ENCODE measurements around the gene CBR4.
A peak's percentile ranks its signal among the peaks of the same experiment; 100 is the strongest.
"Not testable (repeated sequence)": the region's sequence is repeated elsewhere in the genome, so short reads cannot be mapped to it uniquely, and the experiment has no call there.

CBR4 gene

DNA sequence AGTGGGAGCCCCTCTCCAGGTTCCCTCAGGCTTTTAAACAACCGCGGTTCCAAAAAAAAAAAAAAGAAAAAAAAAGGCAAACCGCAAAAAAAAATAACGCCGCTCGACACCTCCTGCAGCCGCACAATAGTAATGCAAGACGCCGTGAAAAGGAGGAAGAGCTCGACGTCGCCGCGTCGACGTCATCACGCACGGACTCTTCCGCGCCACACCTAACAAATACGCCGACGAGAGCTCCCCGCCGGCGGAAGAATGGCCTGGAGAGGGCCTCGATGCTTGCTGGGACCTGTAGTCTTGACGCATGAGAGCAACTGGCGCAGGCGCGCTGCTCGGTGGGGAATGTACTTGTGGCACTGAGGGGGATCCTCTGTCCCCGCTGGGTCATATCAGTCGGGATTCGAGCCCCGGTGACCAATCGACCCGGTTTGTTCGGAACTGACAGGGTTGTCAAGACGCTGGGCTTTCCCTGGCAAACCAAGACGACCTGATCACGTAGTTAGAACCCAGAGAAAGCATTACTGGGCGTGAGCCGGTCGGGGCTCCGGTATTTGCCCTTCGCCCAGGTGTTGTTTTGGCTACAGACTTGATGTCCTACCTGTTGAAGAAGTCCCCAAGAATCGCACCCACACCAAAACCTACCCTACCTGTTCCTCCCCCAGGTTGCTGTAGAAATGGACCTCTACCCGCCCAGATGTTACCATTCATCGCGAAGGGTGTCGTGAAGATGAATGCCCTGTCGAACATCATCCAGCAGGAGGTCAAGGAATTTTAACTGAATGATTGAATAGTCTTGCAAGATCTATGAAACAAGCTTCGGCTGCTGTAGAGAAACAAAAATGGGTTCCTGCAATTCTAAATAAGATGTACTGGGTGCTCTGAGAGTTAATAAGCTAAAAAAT, at the start of gene CBR4:
CBR4 (minus strand) TSS at position 131 of the 899 bp plus-strand sequence. CDS start 166 bp downstream, outside the sequence.
- DNase-seq (ENCODE audit: low spot score) (peak; percentile 92), FAIRE-seq (peak; percentile 5)

DNA sequence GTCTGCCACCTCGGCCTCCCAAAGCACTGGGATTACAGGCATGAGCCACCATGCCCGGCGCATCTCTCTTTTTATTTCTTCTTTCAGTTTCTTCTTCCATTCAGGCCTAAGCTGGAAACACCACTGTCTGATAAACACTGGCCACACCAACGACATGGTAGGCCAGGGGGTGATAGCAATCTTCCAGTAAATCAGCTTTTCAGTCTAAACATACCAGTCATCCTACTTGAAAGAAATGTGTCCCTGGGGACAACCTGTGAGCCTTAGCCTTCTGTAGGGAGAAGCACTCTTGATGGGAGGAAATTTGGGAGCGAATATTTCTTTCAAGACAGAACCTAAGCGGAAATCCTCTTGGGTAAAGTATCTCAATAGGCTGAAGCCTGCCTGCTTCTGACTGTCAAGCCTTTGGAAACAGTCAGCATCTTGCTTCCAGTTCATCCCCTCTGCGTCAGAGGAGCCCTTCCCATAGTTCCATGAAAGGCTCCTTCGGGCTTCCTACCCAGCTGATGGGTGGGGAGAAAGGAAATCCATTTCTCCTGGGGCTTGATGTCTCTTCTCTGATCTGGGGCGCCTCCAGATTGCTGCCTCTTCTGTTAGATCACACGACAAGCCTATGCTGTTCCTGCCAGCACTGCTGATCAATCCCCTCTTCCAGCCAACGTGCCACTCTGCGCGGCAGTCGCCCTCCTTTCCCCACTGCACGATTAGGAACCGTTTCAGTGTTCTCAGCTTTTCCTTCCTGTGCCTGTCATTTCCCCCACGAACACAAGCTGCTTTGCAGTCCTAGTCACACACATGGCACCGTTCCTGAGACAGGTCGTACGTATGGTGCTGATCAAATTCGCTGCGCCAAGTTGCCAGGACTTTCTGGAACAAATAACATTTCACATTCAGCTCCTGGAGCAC, 49.5 kb upstream of the CBR4 start:
- FAIRE-seq (no peak), DNase-seq (ENCODE audit: low spot score) (no peak)

DNA sequence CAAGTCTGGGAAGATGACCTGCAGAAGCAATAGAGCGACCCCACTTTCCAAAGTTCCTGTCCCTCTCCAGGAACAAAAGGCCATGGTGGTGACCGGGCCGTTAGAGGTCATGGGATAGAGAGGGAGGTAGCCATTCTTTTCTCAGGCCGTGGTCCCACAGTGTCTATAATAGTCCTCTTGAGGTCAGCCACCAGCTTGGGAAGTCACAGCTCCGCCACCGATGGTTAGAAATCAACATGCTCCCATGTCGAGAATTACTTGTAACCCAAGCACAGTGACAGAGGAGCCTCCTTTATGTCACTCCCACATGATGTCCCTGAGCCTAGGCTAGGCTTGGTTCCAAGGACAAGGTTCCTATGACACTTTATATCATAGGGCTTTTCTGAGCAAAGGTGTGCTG, 48.3 kb upstream of the CBR4 start:
- DNase-seq (ENCODE audit: low spot score) (no peak), FAIRE-seq (no peak)

DNA sequence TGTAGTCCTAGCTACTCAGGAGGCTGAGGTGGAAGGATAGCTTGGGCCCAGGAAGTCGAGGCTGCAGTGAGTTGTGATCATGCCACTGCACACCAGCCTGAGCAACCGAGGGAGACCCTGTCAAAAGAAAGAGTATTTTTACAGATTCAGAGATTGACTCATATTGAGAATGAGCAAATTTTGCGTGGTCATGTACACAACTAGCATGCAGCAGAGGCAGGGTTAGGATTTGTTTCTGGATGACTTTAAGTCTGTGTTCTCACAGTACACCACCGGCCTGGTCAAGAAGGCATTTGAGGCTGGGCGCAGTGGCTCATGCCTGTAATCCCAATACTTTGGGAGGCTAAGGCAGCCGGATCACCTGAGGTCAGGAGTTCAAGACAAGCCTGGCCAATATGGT, 44.8 kb upstream of the CBR4 start:
- DNase-seq (ENCODE audit: low spot score) (no peak), FAIRE-seq (no peak)

DNA sequence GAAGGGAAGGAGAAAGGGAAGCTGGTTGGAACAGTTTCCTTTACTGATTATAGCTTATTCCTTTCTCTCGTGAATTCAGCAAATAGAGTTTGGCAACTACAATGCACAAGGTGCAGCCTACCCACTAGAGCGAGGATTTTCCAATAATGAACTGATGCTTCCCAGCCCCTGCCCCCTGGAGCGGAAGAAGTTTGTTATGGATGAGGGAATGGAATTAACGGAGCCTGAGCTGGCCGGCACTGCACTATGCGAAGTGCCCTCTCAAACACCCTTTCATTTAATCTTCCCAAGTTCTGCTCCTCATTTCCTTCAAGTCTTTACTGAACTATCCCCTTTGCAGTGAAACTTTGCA, 42.5 kb upstream of the CBR4 start:
- FAIRE-seq: no peak
- DNase-seq (ENCODE audit: low spot score): no peak

DNA sequence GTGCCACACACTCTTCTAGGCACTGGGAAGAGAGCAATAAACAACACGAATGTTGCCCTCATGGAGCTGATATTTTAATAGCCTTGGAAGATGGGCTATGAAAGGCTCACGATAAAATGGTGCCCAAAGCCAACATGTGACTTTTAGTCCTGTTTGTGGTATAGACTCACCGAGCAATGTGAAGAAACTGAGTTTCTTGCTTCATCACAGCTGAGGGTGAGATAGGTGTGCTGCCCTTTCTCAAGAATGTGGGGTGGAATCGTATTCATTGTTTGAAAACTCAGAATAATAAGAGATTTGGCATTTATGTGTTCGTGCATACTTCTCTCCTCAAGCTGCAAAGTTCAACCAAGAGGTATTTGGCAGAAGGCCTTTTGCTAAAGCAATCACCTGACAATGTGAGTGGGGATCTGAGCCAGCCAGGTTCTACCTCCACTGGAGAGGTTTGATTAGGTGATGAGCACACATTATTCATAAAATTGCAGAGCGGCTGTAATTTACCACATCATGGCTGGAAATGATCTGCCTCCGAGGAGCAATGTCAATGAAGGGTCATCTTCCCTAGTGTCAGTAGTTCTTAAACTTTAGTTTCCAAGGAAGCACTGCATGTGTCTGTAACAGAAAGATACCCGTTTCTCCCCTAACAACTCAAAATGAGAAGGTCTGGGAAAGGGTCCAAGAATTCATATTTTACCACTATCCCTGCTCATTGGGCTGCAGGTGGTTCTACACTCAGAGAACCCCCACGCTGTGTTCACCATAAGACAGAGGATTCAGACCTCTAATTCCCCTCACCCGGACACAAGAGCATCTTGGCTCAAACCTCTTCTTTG, 41.9 kb upstream of the CBR4 start:
- FAIRE-seq: no peak

DNA sequence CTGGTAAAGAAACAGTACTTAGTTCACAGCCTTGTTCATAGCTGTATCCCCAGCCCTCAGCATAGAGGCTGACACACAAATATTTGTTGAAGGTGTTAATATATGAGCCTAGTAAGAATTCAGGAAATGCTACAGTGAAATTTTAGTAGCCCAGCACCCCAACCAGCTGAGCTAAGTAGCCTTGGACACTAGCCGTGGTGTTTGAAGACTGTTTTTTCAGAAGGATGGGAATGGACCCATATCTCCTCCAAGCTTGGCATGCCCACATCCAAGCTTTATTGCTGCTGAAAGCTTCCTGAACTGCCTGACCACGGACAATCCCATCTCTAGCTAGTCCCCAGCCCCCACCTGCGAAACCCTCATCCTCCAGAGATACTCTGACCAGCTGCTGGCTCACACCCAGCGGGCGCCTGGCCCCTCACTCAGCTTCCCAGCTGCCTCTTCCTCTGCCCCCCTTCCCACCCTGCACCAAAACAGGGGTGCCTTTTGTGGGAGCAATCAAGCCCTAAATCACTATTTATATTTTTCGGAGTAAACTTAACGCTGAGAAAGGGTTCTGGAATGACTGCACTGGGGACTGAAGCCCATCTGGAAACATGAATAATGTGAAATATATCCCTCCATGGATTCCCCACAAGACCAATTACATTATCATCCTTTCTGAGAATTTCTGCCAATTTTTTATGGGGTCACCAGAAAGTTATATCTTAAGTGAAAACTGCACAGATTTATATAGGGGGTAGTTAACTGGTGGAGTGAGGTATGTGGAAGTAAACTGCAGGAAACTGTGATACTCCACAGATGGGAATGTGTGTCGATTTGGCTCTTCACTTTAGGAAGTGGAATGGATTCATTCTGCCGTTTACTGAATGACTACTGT, 41.1 kb upstream of the CBR4 start:
- FAIRE-seq (no peak), DNase-seq (ENCODE audit: low spot score) (no peak)

More for the DNA sequence above, 41.9 kb upstream of the CBR4 start:
- no peak for DNase-seq (ENCODE audit: low spot score)

DNA sequence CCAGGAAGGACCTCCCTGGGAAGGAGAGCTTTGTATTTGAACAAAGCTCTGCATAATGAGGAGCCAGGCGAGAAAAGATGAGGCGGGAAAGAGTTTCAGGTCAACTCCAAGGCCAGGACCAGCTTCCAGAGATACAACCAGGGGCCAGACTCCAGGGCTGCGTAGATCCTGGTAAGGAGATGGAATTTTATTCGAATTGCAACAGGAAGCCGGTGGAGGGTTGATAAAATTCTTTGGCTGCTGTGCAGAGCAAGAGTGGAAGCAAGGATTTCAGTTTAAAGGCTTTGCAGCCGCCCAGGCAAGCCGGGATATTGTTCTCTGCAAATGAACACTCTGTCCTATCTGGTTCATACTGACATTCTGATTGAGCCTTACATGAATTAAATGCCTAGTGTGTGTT, 40.2 kb upstream of the CBR4 start:
- DNase-seq (ENCODE audit: low spot score) (no peak), FAIRE-seq (no peak)

DNA sequence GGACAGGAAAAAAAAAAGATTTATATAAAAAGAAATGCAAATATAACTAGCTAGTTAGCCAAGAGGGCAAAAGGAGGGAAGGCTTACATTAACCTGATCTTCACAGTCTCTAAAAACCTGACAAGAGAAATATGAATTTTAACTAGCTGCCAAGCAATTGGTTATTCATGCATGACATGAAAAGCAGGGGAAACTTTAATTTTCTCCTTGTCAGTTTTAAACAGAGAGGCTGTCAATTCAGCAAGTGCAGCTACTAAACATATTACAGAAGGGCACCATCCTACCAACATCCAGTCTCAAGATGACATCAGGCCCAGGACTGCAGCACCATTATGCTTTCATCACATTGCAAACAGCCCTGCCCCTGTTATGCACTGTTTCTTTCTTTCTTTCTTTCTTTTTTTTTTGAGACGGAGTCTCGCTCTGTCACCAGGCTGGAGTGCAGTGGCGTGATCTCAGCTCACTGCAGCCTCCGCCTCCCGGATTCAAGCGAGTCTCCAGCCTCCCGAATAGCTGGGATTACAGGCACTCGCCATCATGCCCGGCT, 38.9 kb upstream of the CBR4 start:
- no peak for FAIRE-seq
- no peak for DNase-seq (ENCODE audit: low spot score)

DNA sequence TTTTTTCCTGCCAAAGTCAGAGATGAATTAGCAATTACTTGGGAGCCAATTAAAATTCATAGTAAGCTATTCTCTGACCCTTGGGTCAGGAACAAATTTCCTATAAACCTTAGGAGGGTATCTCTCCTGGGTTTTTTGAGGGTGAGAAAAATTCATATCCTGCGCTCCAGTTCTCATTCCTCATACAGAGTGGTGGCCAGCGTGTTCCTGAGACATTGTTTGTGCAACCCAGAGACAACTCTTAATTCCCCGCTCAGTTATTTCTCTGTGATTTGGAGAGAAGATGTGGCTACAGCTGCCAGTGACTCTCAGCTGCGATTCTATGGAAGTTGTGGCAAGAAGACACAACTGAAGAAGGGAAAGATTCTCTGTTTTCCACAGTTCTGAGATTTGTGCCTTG, 37.9 kb upstream of the CBR4 start:
- FAIRE-seq: no peak
- no peak for DNase-seq (ENCODE audit: low spot score)

DNA sequence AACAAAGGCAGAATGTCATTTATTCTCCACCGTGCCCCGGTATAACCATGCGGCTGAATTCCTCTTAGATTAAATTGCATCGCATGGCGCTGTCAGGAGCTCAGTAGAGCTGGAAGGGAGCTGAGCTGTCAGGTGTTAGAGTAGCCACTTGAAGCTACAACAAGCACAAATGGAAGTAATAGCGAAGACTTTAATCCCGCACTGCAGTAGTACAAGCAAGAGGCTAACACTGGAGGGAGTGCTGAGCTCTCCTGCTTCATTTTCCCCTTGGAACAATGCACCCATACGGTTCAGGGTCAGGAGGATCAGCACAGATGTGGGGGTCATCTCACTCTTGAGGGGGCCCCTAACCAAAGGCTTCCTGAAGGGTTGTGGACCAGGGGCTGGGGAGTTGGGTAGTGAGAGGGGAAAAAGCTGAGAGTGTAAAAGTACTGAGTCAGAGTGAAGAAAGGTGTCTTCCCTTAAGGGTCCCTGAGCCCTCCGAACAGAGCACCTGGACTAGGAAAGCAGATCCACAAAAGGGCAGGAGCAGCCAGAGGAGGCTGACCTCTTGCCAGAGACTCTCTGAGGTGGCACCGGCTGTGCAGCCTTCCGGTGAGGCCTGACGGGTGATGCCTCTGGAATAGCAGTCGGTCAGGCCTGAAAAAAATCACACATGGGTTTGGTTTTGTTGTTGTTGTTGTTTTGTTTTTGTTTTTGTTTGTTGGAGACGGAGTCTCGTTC, 36.0 kb upstream of the CBR4 start:
- DNase-seq (ENCODE audit: low spot score): no peak
- no peak for FAIRE-seq

DNA sequence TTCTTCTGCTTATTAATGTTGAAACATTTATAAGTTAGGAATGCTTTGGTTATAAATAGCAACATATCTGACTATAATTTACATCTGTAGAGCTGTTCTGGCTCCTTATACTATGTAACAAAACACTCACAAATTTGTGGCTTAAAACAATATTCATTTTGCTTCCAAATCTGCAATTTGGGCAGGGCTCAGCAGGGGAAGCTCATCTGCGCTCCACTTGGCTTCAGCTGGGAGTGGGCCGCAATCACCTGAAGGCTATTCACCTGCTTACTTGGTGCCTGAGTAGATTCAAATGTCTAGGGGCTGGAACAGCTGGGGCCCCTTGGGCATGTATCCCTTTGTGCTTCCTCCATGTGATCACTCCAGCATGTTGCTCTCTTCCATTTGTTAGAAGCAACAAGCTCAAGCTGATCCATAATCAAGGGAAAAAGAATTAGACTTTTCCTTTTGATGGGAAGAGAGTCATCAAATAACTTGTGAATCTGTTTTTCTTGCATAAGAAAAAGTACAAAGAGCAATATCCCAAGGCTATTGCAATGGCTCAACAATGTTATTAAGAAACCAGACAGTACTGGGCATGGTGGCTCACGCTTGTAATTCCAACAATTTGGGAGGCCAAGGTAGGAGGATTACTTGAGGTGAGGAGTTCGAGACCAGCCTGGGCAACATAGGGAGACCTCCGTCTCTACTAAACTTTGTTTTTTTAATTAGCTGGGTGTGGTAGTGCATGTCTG, 34.8 kb upstream of the CBR4 start:
- no peak for FAIRE-seq
- DNase-seq (ENCODE audit: low spot score): no peak

DNA sequence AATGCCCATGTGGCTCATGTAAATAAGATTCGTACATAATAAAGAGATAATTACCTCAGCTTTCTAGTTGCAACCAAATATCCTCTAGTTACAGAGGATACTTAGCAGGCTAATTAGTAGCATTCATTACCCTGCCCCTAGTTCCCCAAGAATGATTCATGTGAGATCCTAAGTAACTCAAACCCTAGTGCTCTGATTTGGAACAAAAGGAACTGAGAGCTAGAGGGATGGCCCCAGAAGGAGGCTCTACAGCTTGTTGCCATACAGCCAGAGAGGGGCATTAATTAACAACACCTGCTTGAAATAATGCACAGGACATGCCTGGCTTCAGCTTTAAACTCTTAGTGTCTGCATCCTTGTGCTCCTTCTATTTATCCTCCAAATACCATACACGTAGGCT, 32.6 kb upstream of the CBR4 start:
- no peak for FAIRE-seq
- no peak for DNase-seq (ENCODE audit: low spot score)

DNA sequence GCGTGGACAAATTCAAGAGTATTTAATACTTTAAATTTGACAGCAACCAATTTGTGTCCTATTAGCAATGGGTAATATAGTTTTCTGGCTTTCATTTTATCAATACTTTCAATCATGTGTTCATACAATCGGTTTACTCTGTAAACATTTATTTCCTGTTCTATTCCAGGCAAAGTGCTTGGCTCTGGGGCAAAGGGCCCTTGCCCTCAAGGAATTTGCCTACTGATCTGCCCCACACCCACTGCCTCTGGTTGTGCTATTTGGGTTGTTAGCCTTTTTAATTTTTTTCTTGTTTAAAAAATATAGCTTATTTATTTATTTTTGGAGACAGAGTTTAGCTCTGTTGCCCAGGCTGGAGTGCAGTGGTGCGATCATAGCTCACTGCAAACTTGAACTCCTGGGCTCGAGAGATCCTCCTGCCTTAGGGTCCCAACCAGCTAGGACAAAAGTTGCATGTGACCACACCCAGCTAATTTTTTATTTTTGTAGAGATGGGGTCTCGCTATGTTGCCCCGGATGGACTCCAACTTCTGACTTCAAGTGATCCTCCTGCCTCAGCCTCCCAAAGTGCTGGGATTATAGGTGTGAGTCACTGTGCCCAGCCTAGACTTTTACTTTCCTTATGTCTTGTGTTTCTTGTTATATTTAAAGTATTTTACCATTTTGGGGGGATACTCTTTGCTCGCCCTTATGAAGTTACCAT, 30.7 kb upstream of the CBR4 start:
- DNase-seq (ENCODE audit: low spot score) (no peak), FAIRE-seq (no peak)

DNA sequence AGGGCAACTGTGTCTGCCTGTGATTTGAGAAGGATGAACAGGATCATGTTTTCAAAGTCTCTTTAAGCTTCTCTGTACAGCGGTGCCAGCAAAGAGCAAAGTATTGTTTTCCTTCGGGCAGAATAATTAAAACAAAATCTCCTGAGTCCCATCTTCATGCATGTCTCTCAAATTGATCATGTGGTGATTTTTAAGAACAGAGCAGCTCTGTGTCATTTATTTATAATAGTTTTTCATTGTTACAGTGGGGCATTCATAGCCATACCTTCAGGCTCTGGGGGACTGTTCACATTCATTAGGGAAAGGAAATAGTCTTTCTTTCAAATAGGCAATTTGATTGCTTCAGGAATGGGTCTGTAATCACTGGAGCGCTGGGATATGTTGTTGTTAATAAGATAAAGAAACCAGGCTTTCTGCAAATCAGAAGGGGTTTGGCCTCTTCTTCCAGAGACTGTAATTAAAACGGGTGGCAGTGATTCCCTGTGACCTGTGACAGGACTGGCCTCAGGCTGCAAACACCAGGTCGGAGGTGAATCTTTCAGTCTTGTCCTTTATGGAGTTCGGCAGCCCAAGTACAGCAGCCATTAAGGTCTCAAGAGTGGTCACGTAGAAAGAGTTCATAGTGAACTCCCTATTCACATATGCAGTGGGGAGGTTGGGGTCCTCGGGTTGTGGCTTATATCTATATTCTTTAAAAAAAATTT, 29.3 kb upstream of the CBR4 start:
- DNase-seq (ENCODE audit: low spot score): no peak

DNA sequence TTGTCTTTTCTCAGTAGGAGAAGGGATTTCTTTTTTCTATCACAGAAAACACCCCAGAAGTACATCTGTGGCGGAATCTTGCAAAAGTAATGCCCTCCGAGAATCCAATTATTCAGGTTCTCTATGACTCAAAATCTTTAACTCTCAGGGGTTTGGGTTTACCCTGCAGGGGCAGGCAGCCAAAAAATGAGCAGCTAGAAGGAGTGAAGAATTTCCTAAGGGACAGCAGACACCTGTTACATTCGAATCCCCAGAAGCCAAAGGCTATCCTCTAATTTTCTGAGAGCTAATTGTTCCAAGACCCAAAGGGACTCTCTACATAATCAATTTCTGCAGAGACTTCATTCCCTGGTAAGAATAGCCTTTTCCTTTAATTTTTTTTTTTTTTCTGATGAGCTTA, 27.5 kb upstream of the CBR4 start:
- FAIRE-seq: no peak
- DNase-seq (ENCODE audit: low spot score): no peak

More for the DNA sequence above, 29.3 kb upstream of the CBR4 start:
- FAIRE-seq: no peak

DNA sequence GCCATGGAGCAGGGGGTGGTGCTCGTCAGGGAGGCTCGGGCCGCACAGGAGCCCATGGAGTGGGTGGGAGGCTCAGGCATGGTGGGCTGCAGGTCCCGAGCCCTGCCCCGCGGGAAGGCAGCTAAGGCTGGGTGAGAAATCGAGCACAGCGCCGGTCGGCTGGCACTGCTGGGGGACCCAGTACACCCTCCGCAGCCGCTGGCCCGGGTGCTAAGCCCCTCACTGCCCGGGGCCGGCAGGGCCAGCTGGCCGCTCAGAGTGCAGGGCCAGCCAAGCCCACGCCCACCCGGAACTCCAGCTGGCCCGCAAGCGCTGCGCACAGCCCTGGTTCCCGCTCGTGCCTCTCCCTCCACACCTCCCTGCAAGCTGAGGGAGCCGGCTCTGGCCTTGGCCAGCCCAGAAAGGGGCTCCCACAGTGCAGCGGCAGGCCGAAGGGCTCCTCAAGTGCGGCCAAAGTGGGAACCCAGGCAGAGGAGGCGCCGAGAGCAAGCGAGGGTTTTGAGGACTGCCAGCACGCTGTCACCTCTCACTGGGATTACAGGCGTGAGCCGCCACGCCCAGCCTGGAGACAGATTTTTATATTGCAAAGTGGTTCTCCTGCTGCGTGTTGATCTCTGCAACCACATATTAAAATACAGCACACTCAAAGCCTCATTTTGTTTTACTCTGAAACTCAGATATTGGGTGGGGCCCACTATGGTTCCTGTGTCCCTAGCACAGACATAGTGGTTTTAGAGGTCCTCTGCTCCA, 26.0 kb upstream of the CBR4 start:
- not testable (repeated sequence) for FAIRE-seq; DNase-seq (ENCODE audit: low spot score)
